ENCODE data around the gene CDH4.

CDH4 gene

GRCh38 chr20:61535956-61536355, 283.9 kb downstream of the CDH4 start:
- TF ChIP-seq ZFX (IDR thresholded peaks at IDR 0.05) (no peak), CTCF (conservative IDR thresholded peaks at IDR 0.05) (no peak)
- H3K27ac ChIP-seq: no peak overlapping the region

DNA sequence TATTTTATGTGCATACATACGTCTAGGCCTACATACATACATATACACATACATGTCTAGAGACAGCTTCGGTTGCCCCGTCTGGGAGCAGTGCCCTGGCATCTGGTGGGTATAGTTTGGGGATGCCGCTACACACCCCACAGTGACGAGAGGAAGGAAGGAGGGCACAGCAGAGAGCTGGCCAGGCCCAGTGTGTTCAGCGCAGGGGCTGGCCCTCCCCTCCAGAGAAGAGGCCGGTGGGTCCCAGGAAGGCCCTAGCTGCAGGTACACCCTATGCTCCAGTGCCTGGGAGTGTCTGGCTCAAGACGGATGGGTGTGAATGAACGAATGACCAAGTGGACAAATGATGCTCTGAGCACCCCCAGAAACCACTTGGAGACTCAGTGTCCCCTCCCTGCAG, 284.6 kb downstream of the CDH4 start:
- H3K27ac ChIP-seq: no peak overlapping the region

DNA sequence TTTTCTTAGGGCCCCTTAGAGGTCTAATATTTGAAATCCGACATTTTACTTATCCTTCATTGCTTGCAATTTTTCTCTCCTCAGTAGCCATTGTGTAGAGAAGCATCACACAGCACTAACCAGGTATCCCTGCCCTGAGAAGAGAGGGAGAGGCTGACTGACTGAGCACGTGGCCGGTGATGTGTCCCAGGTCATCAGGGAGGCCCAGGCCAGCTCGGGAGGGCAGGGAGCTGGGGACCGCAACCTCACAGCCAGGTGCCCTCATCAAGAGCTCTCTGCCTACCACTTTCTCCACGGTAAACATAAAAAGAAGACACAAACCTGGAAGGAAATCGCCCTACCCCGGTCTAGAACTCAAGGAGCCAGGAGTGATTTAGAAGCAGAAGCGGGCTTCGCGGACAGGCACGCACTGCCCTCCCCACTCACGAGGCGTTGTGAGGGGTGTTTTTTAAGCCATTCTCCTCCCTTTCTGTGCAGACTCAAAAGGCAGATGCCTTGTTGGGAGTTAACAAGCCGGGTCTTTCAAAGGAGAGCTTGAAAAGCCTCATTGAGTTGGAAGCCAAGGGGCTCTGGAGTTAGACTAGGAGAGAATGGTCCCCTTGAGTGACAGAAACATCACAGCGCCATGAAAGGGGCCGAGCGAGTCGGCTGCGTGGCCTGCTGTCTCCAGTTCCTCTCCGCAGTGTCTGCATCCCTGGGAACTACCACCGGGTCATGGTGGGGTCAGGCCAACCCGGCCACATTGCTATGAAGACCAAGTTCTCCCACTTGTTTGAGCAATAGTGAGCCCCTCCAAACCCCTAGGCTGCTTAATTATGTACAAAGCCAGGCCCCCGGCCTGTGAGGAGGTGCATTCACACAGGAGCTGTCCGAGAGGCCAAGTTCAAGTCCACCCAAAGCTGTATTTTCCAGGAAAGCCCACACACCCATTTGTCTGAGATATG, 285.4 kb downstream of the CDH4 start:
- H3K27ac ChIP-seq: no peak overlapping the region
- no peak for TF ChIP-seq CTCF (conservative IDR thresholded peaks at IDR 0.05)
- TF ChIP-seq ZFX (IDR thresholded peaks at IDR 0.05): no peak

More for the DNA sequence above, 284.6 kb downstream of the CDH4 start:
- TF ChIP-seq CTCF (conservative IDR thresholded peaks at IDR 0.05) (no peak), ZFX (IDR thresholded peaks at IDR 0.05) (no peak)

GRCh38 chr20:61538183-61538942, 286.3 kb downstream of the CDH4 start:
- no peak for TF ChIP-seq ZFX (IDR thresholded peaks at IDR 0.05)
- TF ChIP-seq CTCF (conservative IDR thresholded peaks at IDR 0.05): no peak
- no peak overlapping the region for H3K27ac ChIP-seq

DNA sequence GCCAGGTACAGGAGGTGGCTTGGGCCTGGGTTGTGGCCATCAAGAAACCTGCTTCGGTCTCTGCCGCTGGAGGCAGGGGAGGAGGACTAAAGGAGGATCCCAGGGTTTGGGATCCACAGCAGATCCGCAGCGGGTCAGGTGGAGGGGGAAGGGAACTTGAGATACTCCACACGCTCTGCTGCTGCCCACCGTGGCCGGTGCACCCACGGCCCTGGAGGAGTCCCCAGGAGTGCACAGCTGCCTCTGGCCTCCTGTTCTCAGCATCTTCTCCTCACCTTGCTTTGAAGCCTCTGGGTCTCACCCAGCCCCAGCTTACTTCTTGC, 286.8 kb downstream of the CDH4 start:
- no peak overlapping the region for H3K27ac ChIP-seq
- no peak for TF ChIP-seq ZFX (IDR thresholded peaks at IDR 0.05)
- TF ChIP-seq CTCF (conservative IDR thresholded peaks at IDR 0.05): no peak

DNA sequence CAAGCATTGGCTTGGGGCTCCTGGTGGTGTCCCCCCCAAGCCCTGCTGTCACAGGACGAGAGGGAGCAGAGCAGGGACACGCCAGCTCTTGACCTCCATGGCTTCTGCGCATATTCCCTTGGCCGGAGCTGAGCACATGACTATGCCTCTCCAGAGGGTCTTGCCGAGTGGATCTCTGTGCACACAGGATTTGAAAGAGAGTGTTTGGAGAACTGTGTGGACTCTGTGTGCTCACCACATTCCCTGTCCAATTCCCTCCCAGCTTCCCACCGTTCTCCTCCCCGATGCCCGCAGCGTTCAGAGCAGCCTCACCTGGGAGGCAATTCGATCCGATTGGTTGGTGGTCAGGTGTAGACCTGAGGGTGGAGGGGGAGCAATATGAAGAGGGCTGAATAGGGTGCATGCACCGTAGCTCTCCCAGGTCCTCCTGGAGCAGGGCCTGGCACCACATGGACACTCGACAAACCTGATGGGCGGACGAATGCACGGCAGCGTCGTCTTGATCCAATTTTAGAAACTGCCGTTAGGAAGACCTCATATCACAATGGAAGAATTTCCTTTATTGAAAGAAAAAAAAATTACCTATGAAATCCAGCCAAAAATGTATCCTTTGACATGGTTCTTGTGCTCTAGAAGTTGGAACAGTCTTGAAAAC, 287.8 kb downstream of the CDH4 start:
- TF ChIP-seq ZFX (IDR thresholded peaks at IDR 0.05): no peak
- no peak overlapping the region for H3K27ac ChIP-seq

DNA sequence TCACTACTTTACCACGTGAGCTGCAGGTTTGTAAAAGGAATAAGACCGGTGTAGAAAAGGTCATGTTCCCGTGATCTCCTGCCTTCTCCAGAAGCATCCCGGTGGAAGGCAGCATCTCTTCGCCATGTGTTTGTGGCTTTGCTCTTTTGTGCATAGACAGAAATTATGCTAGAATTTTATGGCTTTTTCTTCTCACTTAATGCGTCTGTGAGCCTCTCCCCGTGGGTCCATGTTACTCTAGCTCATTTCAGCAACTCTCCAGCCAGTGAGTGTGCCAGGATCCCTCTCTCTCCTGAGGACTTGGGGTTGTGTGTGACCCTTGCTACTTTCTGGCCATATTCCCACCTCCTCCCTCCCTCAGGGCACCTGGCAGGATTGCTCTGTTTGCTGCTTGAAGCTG, 289.5 kb downstream of the CDH4 start:
- TF ChIP-seq CTCF (conservative IDR thresholded peaks at IDR 0.05) (no peak), ZFX (IDR thresholded peaks at IDR 0.05) (no peak)
- no peak overlapping the region for H3K27ac ChIP-seq

Data from C4-2B (cell line).